T1000 (cell line): Measurements from ENCODE around the gene FAM120C.

Experiments
- DNase-seq: peaks from one replicate; lab custom pipeline; 2025; ENCODE audit warnings: mixed read lengths; lab: John Stamatoyannopoulos, UW

The FAM120C gene

DNA sequence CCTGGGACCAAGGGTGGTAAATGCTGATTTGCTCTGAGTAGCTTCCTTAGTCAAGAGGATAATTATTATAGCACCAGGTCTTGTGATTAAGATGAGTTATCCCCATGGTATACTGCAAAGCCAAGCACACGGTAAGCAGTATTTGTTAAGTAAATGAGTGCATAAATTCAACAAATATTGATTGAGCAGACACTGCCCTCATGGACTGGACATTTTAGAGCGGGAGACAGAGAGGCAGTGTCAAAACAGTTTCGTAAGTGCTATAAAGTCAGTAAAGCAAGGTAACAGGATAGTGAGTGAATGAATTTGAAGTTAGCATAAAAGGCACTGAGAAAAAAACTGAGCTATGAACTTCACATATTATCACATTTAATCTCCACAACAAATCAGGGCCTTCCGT is 152.7 kb downstream of the FAM120C start:
- DNase-seq = no peak

DNA sequence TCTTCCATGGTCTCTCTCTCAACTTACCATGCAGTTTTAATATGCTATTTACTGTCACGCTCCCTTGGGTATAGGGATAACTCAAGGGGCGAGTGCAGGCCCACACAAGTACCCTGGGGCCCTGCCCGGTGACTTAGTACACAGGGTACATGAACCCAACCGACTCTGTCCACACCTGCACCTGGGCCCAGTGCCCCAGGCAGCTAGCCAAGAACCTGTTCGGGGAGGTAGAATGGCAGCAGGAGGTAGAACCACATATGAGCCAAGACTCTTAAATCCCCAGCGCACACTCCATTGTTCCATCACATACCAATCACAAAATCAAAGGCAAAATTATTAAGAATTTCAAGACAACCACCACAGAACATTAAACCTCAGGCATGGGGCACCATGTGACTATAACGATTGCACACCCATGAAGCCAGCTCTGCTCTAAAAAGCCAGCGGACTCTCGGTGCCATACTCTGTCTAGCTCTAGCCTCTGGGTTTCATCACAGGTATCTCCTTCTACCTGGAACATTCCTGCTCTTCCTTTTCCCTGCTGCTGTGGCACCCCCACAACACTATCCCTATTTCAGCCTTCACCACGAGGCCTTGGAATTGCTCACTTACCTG is 153.4 kb downstream of the FAM120C start:
- DNase-seq = no peak

DNA sequence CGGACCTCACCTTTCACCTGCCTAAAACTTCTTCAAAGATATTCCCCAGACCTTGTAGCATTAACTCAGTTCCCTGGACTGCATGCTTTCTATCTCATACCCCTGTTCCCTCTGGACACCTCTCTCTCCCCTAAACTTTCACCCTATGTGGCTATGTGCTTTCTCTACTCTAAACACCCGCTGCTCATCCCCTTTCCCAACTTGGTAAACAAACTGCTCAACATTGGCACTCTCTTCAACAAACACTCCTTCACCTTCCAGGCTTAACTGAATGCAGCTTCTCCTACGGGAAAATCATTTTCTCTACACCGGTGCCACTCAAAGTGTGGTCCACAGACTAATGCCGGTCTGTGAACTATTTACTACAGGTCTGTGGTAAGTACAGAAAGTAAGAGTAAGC is 158.7 kb downstream of the FAM120C start:
- no peak for DNase-seq
